HepG2 (cell line): ENCODE results near the gene TLE5. TPM values are rescaled to one million over a fixed set of nuclear protein-coding genes. Genes with fewer than 3 reads are reported as not detected.

Source experiments
- ATAC-seq: fragments of 200-7000 bp; cut with Tn5 transposase; 3 replicates; pipeline ENCODE4 v1.9.1; 2020; ENCODE audit warnings: mild to moderate bottlenecking, moderate library complexity
- BruUV-seq: library from RNA; stranded (reverse); fragments of 400-500 nt; replicated peaks from 2 replicates; lab custom pipeline; 2021; lab: Mats Ljungman, UMichigan
- CTCF ChIA-PET: fragments of 300-600 bp; formaldehyde crosslinking; extraction: SDS; loops from one replicate; lab custom pipeline; 2021; ENCODE audit warnings: low total read pairs, inconsistent platforms, low intra/inter-chr PET ratio; lab: Yijun Ruan, JAX
- POLR2A ChIA-PET: fragments of 350-600 bp; sonication (Branson Sonifier 250); formaldehyde crosslinking; loops from one replicate; lab custom pipeline; 2020; ENCODE audit warnings: antibody characterized with exemption, inconsistent platforms; lab: Yijun Ruan, JAX
- DNase-seq: peaks from one replicate; pipeline ENCODE4 v3.0.0-alpha.2; 2015; ENCODE audit warnings: low spot score
- FAIRE-seq: peaks from 3 replicates; lab custom pipeline; 2011; peaks lifted over from hg19 to GRCh38; lab: Jason Lieb, UNC
- H2AFZ ChIP-seq: one replicate; pipeline ENCODE4 v1.6.1; 2011; ENCODE audit warnings: low read length, inconsistent platforms
- H3K27ac ChIP-seq: fragments of 300-600 bp; 3 replicates; pipeline ENCODE4 v1.8.0; 2011; ENCODE audit warnings: mixed run types, mild to moderate bottlenecking, mixed read lengths, low read length, inconsistent platforms; ENCODE audit not compliant: insufficient read depth; ENCODE audit errors: extremely low read length
- H3K27me3 ChIP-seq, 2 experiments: fragments of 200-600 bp in 1 of 2; 2 replicates in 1 of 2; 3 replicates in 1 of 2; pipeline versions ENCODE4 v1.6.0 to v1.8.0; 2011; ENCODE audit warnings: low read length in 2 of 2, mild to moderate bottlenecking in 2 of 2, moderate library complexity in 2 of 2, inconsistent platforms in 1 of 2; ENCODE audit not compliant: insufficient read depth in 2 of 2, control insufficient read depth in 1 of 2
- H3K36me3 ChIP-seq, 2 experiments: fragments of 200-600 bp in 1 of 2; replicated peaks in 1 of 2; 2 replicates in 1 of 2; 3 replicates in 1 of 2; pipeline versions ENCODE4 v1.5.1 to v1.8.0; 2011; ENCODE audit warnings: low read length in 2 of 2, inconsistent platforms in 1 of 2; ENCODE audit not compliant: insufficient read depth in 2 of 2, control insufficient read depth in 1 of 2
- H3K4me1 ChIP-seq: 2 replicates; pipeline ENCODE4 v1.5.1; 2012; ENCODE audit warnings: low read length, inconsistent platforms; ENCODE audit not compliant: insufficient read depth
- H3K4me2 ChIP-seq: 2 replicates; pipeline ENCODE4 v1.6.0; 2011; ENCODE audit warnings: low read depth, low read length, inconsistent platforms
- H3K4me3 ChIP-seq, 3 experiments: fragments of 200-600 bp in 1 of 3; sonication (generic), shearing (Covaris generic) in 1 of 3; replicated peaks in 1 of 3; 2 replicates each; pipeline ENCODE4 v1.5.1; 2011 to 2016; ENCODE audit warnings: low read length in 3 of 3, inconsistent platforms in 2 of 3, low read depth in 2 of 3, mild to moderate bottlenecking in 2 of 3, control low read depth in 1 of 3, mixed read lengths in 1 of 3; ENCODE audit not compliant: insufficient read depth in 1 of 3
- H3K79me2 ChIP-seq: one replicate; pipeline ENCODE4 v1.6.1; 2011; ENCODE audit warnings: low read length, inconsistent platforms; ENCODE audit not compliant: insufficient read depth
- H3K9ac ChIP-seq: 2 replicates; pipeline ENCODE4 v1.6.0; 2011; ENCODE audit warnings: mild to moderate bottlenecking, low read depth, low read length, inconsistent platforms; ENCODE audit not compliant: insufficient read depth
- H3K9me3 ChIP-seq: 2 replicates; pipeline ENCODE4 v1.5.1; 2012; ENCODE audit warnings: mild to moderate bottlenecking, low read length
- H4K20me1 ChIP-seq: 2 replicates; pipeline ENCODE4 v1.6.0; 2011; ENCODE audit warnings: inconsistent platforms, mild to moderate bottlenecking, low read length, moderate library complexity; ENCODE audit not compliant: insufficient read depth
- BHLHE40 ChIP-seq: IDR thresholded peaks from 2 replicates; pipeline ENCODE4 v1.6.1; 2011; ENCODE audit warnings: low read length, improper control_type of control experiment
- DBP ChIP-seq: sonication (generic); formaldehyde crosslinking; IDR thresholded peaks from 2 replicates; pipeline ENCODE4 v1.4.0; 2020; ENCODE audit warnings: missing genetic modification reagents; ENCODE audit errors: not compliant biosample characterization
- DRAP1 ChIP-seq: IDR thresholded peaks from 2 replicates; pipeline ENCODE4 v1.6.1; 2016; ENCODE audit warnings: missing genetic modification reagents, missing compliant biosample characterization
- IRF2 ChIP-seq: IDR thresholded peaks from 2 replicates; pipeline ENCODE4 v1.6.1; 2018; ENCODE audit warnings: missing genetic modification reagents, missing compliant biosample characterization
- KLF12 ChIP-seq: sonication (generic); formaldehyde crosslinking; IDR thresholded peaks from 2 replicates; pipeline ENCODE4 v1.4.0; 2020; ENCODE audit warnings: missing genetic modification reagents, borderline replicate concordance
- MBD4 ChIP-seq: IDR thresholded peaks from 2 replicates; pipeline ENCODE4 v1.6.1; 2012; ENCODE audit warnings: low read length, inconsistent platforms, borderline replicate concordance
- NFAT5 ChIP-seq: sonication (generic); formaldehyde crosslinking; IDR thresholded peaks from 2 replicates; pipeline ENCODE4 v1.4.0; 2020; ENCODE audit warnings: missing genetic modification reagents
- RFX5 ChIP-seq: IDR thresholded peaks from 2 replicates; pipeline ENCODE4 v1.6.1; 2011; ENCODE audit warnings: low read depth, low read length, improper control_type of control experiment
- SALL1 ChIP-seq: sonication (generic); formaldehyde crosslinking; IDR thresholded peaks from 2 replicates; pipeline ENCODE4 v1.8.0; 2022; ENCODE audit warnings: mild to moderate bottlenecking, missing genetic modification reagents
- TBX2 ChIP-seq: sonication (generic); formaldehyde crosslinking; IDR thresholded peaks from 2 replicates; pipeline ENCODE4 v1.5.0; 2020; ENCODE audit warnings: missing genetic modification reagents, mild to moderate bottlenecking, borderline replicate concordance
- ZEB1 ChIP-seq: IDR thresholded peaks from 2 replicates; pipeline ENCODE4 v1.6.1; 2012; ENCODE audit warnings: mild to moderate bottlenecking, low read depth, inconsistent platforms; ENCODE audit not compliant: insufficient replicate concordance
- ZNF121 ChIP-seq: sonication (generic); formaldehyde crosslinking; IDR thresholded peaks from 2 replicates; pipeline ENCODE4 v1.5.0; 2020; ENCODE audit warnings: mild to moderate bottlenecking, missing genetic modification reagents
- ZNF124 ChIP-seq: sonication (generic); formaldehyde crosslinking; IDR thresholded peaks from 2 replicates; pipeline ENCODE4 v1.4.0; 2020; ENCODE audit warnings: missing genetic modification reagents
- ZNF382 ChIP-seq: sonication (generic); formaldehyde crosslinking; IDR thresholded peaks from 2 replicates; pipeline ENCODE4 v1.5.0; 2020; ENCODE audit warnings: missing genetic modification reagents, mild to moderate bottlenecking, borderline replicate concordance
- ZNF660 ChIP-seq: sonication (generic); formaldehyde crosslinking; IDR thresholded peaks from 2 replicates; pipeline ENCODE4 v1.5.1; 2020; ENCODE audit warnings: mild to moderate bottlenecking, low read depth, missing genetic modification reagents, borderline replicate concordance
- WGBS: methylation state at CpG from one replicate; pipeline ENCODE4 v1.1.6; 2017; ENCODE audit warnings: low lambda C conversion rate; 5-methylcytosine and 5-hydroxymethylcytosine counted together
- in situ Hi-C: cut with HindIII; loops from 2 replicates; pipeline ENCODE4 v1.10.0; 2017; ENCODE audit warnings: low pct_unique_long_range_greater_than_20kb; ENCODE audit not compliant: extremely low pct_ligation_motif_present
- intact Hi-C: fragments of 100-400 bp; cut with micrococcal nuclease; formaldehyde crosslinking; loops from one replicate; pipeline ENCODE4 v1.10.0; 2022; ENCODE audit not compliant: unreplicated experiment
- polyA plus RNA-seq, 8 experiments: library from polyadenylated mRNA; depleted of rRNA in 3 of 8; stranded (reverse) in 7 of 8; unstranded in 1 of 8; fragments of >200 nt; fragmentation: Illumina TruSeq in 4 of 8; extraction: Trizol in 4 of 8; gene quantifications; 2 replicates each; pipeline versions ENCODE4 v1.2.1 to v1.2.3, GENCODE V29; 2011 to 2016; ENCODE audit warnings: low read depth in 4 of 8, missing spikeins in 1 of 8, mixed read lengths in 1 of 8; ENCODE audit not compliant: insufficient read depth in 1 of 8
- total RNA-seq, 5 experiments: library from RNA; depleted of rRNA; stranded (reverse); fragments of >200 nt; fragmentation: Illumina TruSeq; extraction: Trizol; gene quantifications; 2 replicates each; pipeline ENCODE4 v1.2.3, GENCODE V29; 2016; ENCODE audit warnings: low read depth in 1 of 5

The TLE5 gene
- total and polyA plus RNA-seq, 2 of the 13 experiments (the other 11 are each of a cell fraction or from before 2014, with no cell fraction given), result 62.8 to 189 TPM

- TF ChIP-seq BHLHE40, result no peak
- TF ChIP-seq, all 625 proteins: peak for 8
These were observed 28.0 kb downstream of the TLE5 start (continued) for GRCh38 chr19:3034406-3034655.

GRCh38 chr19:3033595-3034405 lies 28.5 kb downstream of the TLE5 start:
- POLR2A ChIA-PET, result interaction anchor here (1.6 kb wide), 1 partner anchor 9 kb away, joined by 3 read pairs; no protein-coding TSS in a partner anchor
- no peaks in the 10 kb centered on the region for H3K9me3 ChIP-seq
- no peaks in the 10 kb centered on the region for H4K20me1 ChIP-seq
- DNase-seq, result no peak
- no peak overlapping the region for H2AFZ ChIP-seq
- peaks cover 68% of the 10 kb centered on the region for H3K4me1 ChIP-seq
- H3K4me2 ChIP-seq, result peak overlapping the region; percentile 98
- intact Hi-C loops (no loop called here), in situ Hi-C loops (no loop called here)
- peak overlapping the region; percentile 66 for H3K27ac ChIP-seq
- FAIRE-seq, result no peak
- no peaks in the 10 kb centered on the region for H3K36me3 ChIP-seq
- no TSS peak for BruUV-seq
- H3K27me3 ChIP-seq, result peaks cover 3 to 30% of the 10 kb centered on the region in 2 experiments; a peak in 3 of 5 replicates
- no peak for ATAC-seq
- no peak overlapping the region for H3K9ac ChIP-seq
- 11% methylated on average over 11 of the region's 11 CpGs for WGBS
- CTCF ChIA-PET, result no interaction called here
- peak overlapping the region in 1 of 3 experiments; percentile 78; a peak in 2 of 6 replicates for H3K4me3 ChIP-seq
- H3K79me2 ChIP-seq, result no peaks in the 10 kb centered on the region
- TF ChIP-seq ZNF660 (no peak), NFAT5 (CRISPR knock-in tag) (no peak), ZNF124 (CRISPR knock-in tag) (no peak), RFX5 (no peak), TBX2 (0 out of 2 replicates have a peak, but pooled peaks have one; percentile 13), IRF2 (CRISPR knock-in tag) (no peak), DRAP1 (no peak), MBD4 (no peak), ZEB1 (no peak), ZNF382 (CRISPR knock-in tag) (no peak), SALL1 (CRISPR knock-in tag) (no peak), ZNF121 (CRISPR knock-in tag) (peak; percentile 76), DBP (CRISPR knock-in tag) (no peak), KLF12 (no peak)
